ENCODE measurements around the gene C11orf97. TPM values are rescaled to one million over a fixed set of nuclear protein-coding genes. Genes with fewer than 3 reads are reported as not detected.
"Not testable (repeated sequence)": the region's sequence is repeated elsewhere in the genome, so short reads cannot be mapped to it uniquely, and the experiment has no call there.

The C11orf97 gene
- total RNA-seq, 1 experiment from 2014 or later = not detected

GRCh38 chr11:94549146-94549545, 36.9 kb downstream of the C11orf97 start:
- H3K9me3 Mint-ChIP-seq (ENCODE audit: unreplicated experiment) = no peaks in the 10 kb centered on the region
- no peaks in the 10 kb centered on the region for H3K4me1 Mint-ChIP-seq (ENCODE audit: insufficient read depth, unreplicated experiment)
- no peak overlapping the region for H3K27ac Mint-ChIP-seq (ENCODE audit: low read depth, unreplicated experiment)
- TF ChIP-seq CTCF (IDR thresholded peaks at IDR 0.05; ENCODE audit: unreplicated experiment) = no peak
- no peak for DNase-seq (ENCODE audit: unreplicated experiment)
- POLR2A ChIA-PET = no interaction called here
- peaks cover under 1% of the 10 kb centered on the region for H3K36me3 Mint-ChIP-seq (ENCODE audit: insufficient read depth, unreplicated experiment)
- intact Hi-C loops (cut with micrococcal nuclease) = no loop called here
- no peak overlapping the region for H3K4me3 Mint-ChIP-seq (ENCODE audit: unreplicated experiment)
- no TSS peak for BruUV-seq (replicated peaks)
- CTCF ChIA-PET = interaction anchor here (1.0 to 2.2 kb wide), 2 partner anchors 13 to 29 kb away, joined by 3 to 10 read pairs; no protein-coding TSS in a partner anchor
- H3K27me3 Mint-ChIP-seq (ENCODE audit: insufficient read depth, unreplicated experiment) = no peaks in the 10 kb centered on the region

- H3K9me3 Mint-ChIP-seq (ENCODE audit: unreplicated experiment) = no peaks in the 10 kb centered on the region
- H3K4me1 Mint-ChIP-seq (ENCODE audit: insufficient read depth, unreplicated experiment) = no peaks in the 10 kb centered on the region
- no peaks in the 10 kb centered on the region for H3K36me3 Mint-ChIP-seq (ENCODE audit: insufficient read depth, unreplicated experiment)
- H3K27ac Mint-ChIP-seq (ENCODE audit: low read depth, unreplicated experiment) = no peak overlapping the region
- no peaks in the 10 kb centered on the region for H3K27me3 Mint-ChIP-seq (ENCODE audit: insufficient read depth, unreplicated experiment)
- no peak for TF ChIP-seq CTCF (IDR thresholded peaks at IDR 0.05; ENCODE audit: unreplicated experiment)
- ChIA-PET POLR2A (no interaction called here), CTCF (interaction anchor here (0.9 to 1.4 kb wide), 2 partner anchors 31 to 32 kb away, joined by 3 read pairs; no protein-coding TSS in a partner anchor)
- no TSS peak for BruUV-seq (replicated peaks)
- intact Hi-C loops (cut with micrococcal nuclease) = no loop called here
- H3K4me3 Mint-ChIP-seq (ENCODE audit: unreplicated experiment) = no peak overlapping the region
- no peak for DNase-seq (ENCODE audit: unreplicated experiment)
These were observed 38.3 kb downstream of the C11orf97 start for GRCh38 chr11:94550513-94550912.

- peak; percentile 64 for DNase-seq (ENCODE audit: unreplicated experiment)
- CTCF ChIA-PET = interaction anchor here (0.7 to 1.6 kb wide), 3 partner anchors 18 to 669 kb away, joined by 3 to 4 read pairs (median 3); no protein-coding TSS in a partner anchor
- no peaks in the 10 kb centered on the region for H3K4me1 Mint-ChIP-seq (ENCODE audit: insufficient read depth, unreplicated experiment)
- no peak overlapping the region for H3K27ac Mint-ChIP-seq (ENCODE audit: low read depth, unreplicated experiment)
- intact Hi-C loops (cut with micrococcal nuclease) = no loop called here
- TF ChIP-seq CTCF (IDR thresholded peaks at IDR 0.05; ENCODE audit: unreplicated experiment) = no peak
- no peaks in the 10 kb centered on the region for H3K36me3 Mint-ChIP-seq (ENCODE audit: insufficient read depth, unreplicated experiment)
- H3K27me3 Mint-ChIP-seq (ENCODE audit: insufficient read depth, unreplicated experiment) = no peaks in the 10 kb centered on the region
- no peak overlapping the region for H3K4me3 Mint-ChIP-seq (ENCODE audit: unreplicated experiment)
- BruUV-seq (replicated peaks) = no TSS peak
- POLR2A ChIA-PET = no interaction called here
- no peaks in the 10 kb centered on the region for H3K9me3 Mint-ChIP-seq (ENCODE audit: unreplicated experiment)
These were observed 41.7 kb downstream of the C11orf97 start for GRCh38 chr11:94553938-94554337.

- H3K4me3 Mint-ChIP-seq (ENCODE audit: unreplicated experiment); DNase-seq (ENCODE audit: unreplicated experiment); H3K27me3 Mint-ChIP-seq (ENCODE audit: insufficient read depth, unreplicated experiment); H3K27ac Mint-ChIP-seq (ENCODE audit: low read depth, unreplicated experiment); H3K9me3 Mint-ChIP-seq (ENCODE audit: unreplicated experiment); H3K4me1 Mint-ChIP-seq (ENCODE audit: insufficient read depth, unreplicated experiment); H3K36me3 Mint-ChIP-seq (ENCODE audit: insufficient read depth, unreplicated experiment); intact Hi-C loops (cut with micrococcal nuclease); BruUV-seq (replicated peaks): not testable (repeated sequence)
- POLR2A ChIA-PET = interaction anchor here (0.6 to 0.7 kb wide), 4 partner anchors 8 to 676 kb away, joined by 3 to 5 read pairs (median 4); no protein-coding TSS in a partner anchor
- CTCF ChIA-PET = interaction anchor here (1.2 to 2.0 kb wide), 3 partner anchors 9 to 37 kb away, joined by 3 to 12 read pairs (median 5); no protein-coding TSS in a partner anchor
These were observed 43.6 kb downstream of the C11orf97 start for GRCh38 chr11:94555752-94556329.
